Kasumi-1 (cell line): Measurements from ENCODE around the gene PPP1R1C.
"Not testable (repeated sequence)": the region's sequence is repeated elsewhere in the genome, so short reads cannot be mapped to it uniquely, and the experiment has no call there.

Experiments used
- DNase-seq, 2 experiments: peaks; one replicate each; lab custom pipeline; 2025; lab: John Stamatoyannopoulos, UW

PPP1R1C gene

GRCh38 chr2:181985632-181986205 lies at the start of gene PPP1R1C:
Gene PPP1R1C, plus strand, starts transcription at chr2:181985853. Its CDS starts 258 bp downstream, at chr2:181986111.
- no peak for DNase-seq

- peak; percentile 74 to 75 for DNase-seq
These were observed 48.2 kb upstream of the PPP1R1C start for GRCh38 chr2:181937473-181937872.

- DNase-seq, result no peak
These were observed 42.1 kb upstream of the PPP1R1C start for GRCh38 chr2:181943411-181944124.

- no peak for DNase-seq
These were observed 41.3 kb upstream of the PPP1R1C start for GRCh38 chr2:181944164-181944913.

- DNase-seq, result no peak
These were observed 40.8 kb upstream of the PPP1R1C start for GRCh38 chr2:181944914-181945291.

- no peak for DNase-seq
These were observed 39.1 kb upstream of the PPP1R1C start for GRCh38 chr2:181946444-181947127.

- no peak for DNase-seq
These were observed 38.4 kb upstream of the PPP1R1C start for GRCh38 chr2:181947273-181947672.

- no peak for DNase-seq
These were observed 37.4 kb upstream of the PPP1R1C start for GRCh38 chr2:181948227-181948626.

GRCh38 chr2:181949047-181949446 lies 36.6 kb upstream of the PPP1R1C start:
- no peak for DNase-seq

GRCh38 chr2:181952404-181953226 lies 33.0 kb upstream of the PPP1R1C start:
- no peak for DNase-seq

- DNase-seq, result peak; percentile 83 to 89
These were observed 31.6 kb upstream of the PPP1R1C start for GRCh38 chr2:181953881-181954537.

GRCh38 chr2:181954538-181954883 lies 31.1 kb upstream of the PPP1R1C start:
- DNase-seq, result peak in 1 of 2 experiments; percentile 76

GRCh38 chr2:181955010-181955409 lies 30.6 kb upstream of the PPP1R1C start:
- DNase-seq, result no peak

GRCh38 chr2:181955866-181956265 lies 29.8 kb upstream of the PPP1R1C start:
- not testable (repeated sequence) for DNase-seq

GRCh38 chr2:181957668-181958067 lies 28.0 kb upstream of the PPP1R1C start:
- no peak for DNase-seq

- DNase-seq, result no peak
These were observed 26.9 kb upstream of the PPP1R1C start for GRCh38 chr2:181958726-181959125.

GRCh38 chr2:181959508-181959907 lies 26.1 kb upstream of the PPP1R1C start:
- no peak for DNase-seq

- DNase-seq, result not testable (repeated sequence)
These were observed 24.5 kb upstream of the PPP1R1C start for GRCh38 chr2:181961167-181961566.

GRCh38 chr2:181962142-181962541 lies 23.5 kb upstream of the PPP1R1C start:
- DNase-seq, result no peak

GRCh38 chr2:181970160-181970794 lies 15.4 kb upstream of the PPP1R1C start:
- DNase-seq, result no peak

GRCh38 chr2:181971032-181971431 lies 14.6 kb upstream of the PPP1R1C start:
- DNase-seq, result no peak
